Measurements from ENCODE around the gene DNMT3B.

- no peak for TF ChIP-seq CTCF (conservative IDR thresholded peaks at IDR 0.05; ENCODE audit: low read depth in 2 of 2)
- no peak for TF ChIP-seq POLR2AphosphoS5 (IDR thresholded peaks at IDR 0.05; ENCODE audit: low read depth)
- no peak for TF ChIP-seq ETS1 (IDR thresholded peaks at IDR 0.05)
- no peak for TF ChIP-seq EZH2 (IDR thresholded peaks at IDR 0.05; ENCODE audit: low read depth, unreplicated experiment)
- no peak for TF ChIP-seq JUNB (IDR thresholded peaks at IDR 0.05; ENCODE audit: unreplicated experiment)
- TF ChIP-seq ZNF331 (CRISPR knock-in tag; IDR thresholded peaks at IDR 0.05; ENCODE audit: low read depth): no peak
- TF ChIP-seq EZH2phosphoT487 (IDR thresholded peaks at IDR 0.05; ENCODE audit: unreplicated experiment): no peak
- TF ChIP-seq REST (IDR thresholded peaks at IDR 0.05; ENCODE audit: unreplicated experiment): no peak
- no peak for TF ChIP-seq CREB1 (CRISPR knock-in tag; IDR thresholded peaks at IDR 0.05; ENCODE audit: low read depth)
- no peak for TF ChIP-seq STAT1 (IDR thresholded peaks at IDR 0.05; ENCODE audit: unreplicated experiment)
- TF ChIP-seq NANOG (IDR thresholded peaks at IDR 0.05; ENCODE audit: borderline replicate concordance): no peak
- no peak for TF ChIP-seq ZNF114 (CRISPR knock-in tag; IDR thresholded peaks at IDR 0.05)
Measured at GRCh38 chr20:32832664-32833063, 70.5 kb downstream of the DNMT3B start.

All from GM23338 (cell line).